NOMO-1 (cell line): Measurements from ENCODE around the gene BRS3.
"Not testable (repeated sequence)": the region's sequence is repeated elsewhere in the genome, so short reads cannot be mapped to it uniquely, and the experiment has no call there.

Source experiments
- DNase-seq, 2 experiments: peaks; one replicate each; lab custom pipeline; 2025; ENCODE audit not compliant: unreplicated experiment in 2 of 2; lab: John Stamatoyannopoulos, UW

The BRS3 gene

GRCh38 chrX:136487647-136488046 lies at the start of gene BRS3:
Gene BRS3 (plus strand): TSS chrX:136487947. CDS start chrX:136488115, 168 bp downstream.
- no peak for DNase-seq

GRCh38 chrX:136438192-136438591 lies 49.6 kb upstream of the BRS3 start:
- DNase-seq: no peak

GRCh38 chrX:136445674-136446073 lies 42.1 kb upstream of the BRS3 start:
- DNase-seq: not testable (repeated sequence)

GRCh38 chrX:136446208-136446607 lies 41.5 kb upstream of the BRS3 start:
- no peak for DNase-seq

GRCh38 chrX:136447308-136447707 lies 40.4 kb upstream of the BRS3 start:
- no peak for DNase-seq

- DNase-seq: no peak
These were observed 39.8 kb upstream of the BRS3 start for GRCh38 chrX:136447968-136448367.

- no peak for DNase-seq
These were observed 37.5 kb upstream of the BRS3 start for GRCh38 chrX:136450050-136450830.

GRCh38 chrX:136452614-136453013 lies 35.1 kb upstream of the BRS3 start:
- no peak for DNase-seq

- no peak for DNase-seq
These were observed 34.6 kb upstream of the BRS3 start for GRCh38 chrX:136453114-136453513.

GRCh38 chrX:136453771-136454170 lies 34.0 kb upstream of the BRS3 start:
- DNase-seq: no peak

GRCh38 chrX:136456133-136456532 lies 31.6 kb upstream of the BRS3 start:
- DNase-seq: no peak

GRCh38 chrX:136457303-136457917 lies 30.3 kb upstream of the BRS3 start:
- DNase-seq: no peak

- DNase-seq: no peak
These were observed 23.2 kb upstream of the BRS3 start for GRCh38 chrX:136464589-136464988.

GRCh38 chrX:136467303-136467702 lies 20.4 kb upstream of the BRS3 start:
- DNase-seq: no peak

- no peak for DNase-seq
These were observed 19.2 kb upstream of the BRS3 start for GRCh38 chrX:136468391-136469103.

- no peak for DNase-seq
These were observed 14.1 kb upstream of the BRS3 start for GRCh38 chrX:136473663-136474062.

GRCh38 chrX:136475236-136475635 lies 12.5 kb upstream of the BRS3 start:
- no peak for DNase-seq

- no peak for DNase-seq
These were observed 11.2 kb upstream of the BRS3 start for GRCh38 chrX:136476501-136476900.

- DNase-seq: no peak
These were observed 10.7 kb upstream of the BRS3 start for GRCh38 chrX:136477026-136477425.

GRCh38 chrX:136480383-136480782 lies 7.4 kb upstream of the BRS3 start:
- DNase-seq: no peak

GRCh38 chrX:136488706-136489105 lies 959 bp downstream of the BRS3 start:
- DNase-seq: no peak

- DNase-seq: no peak
These were observed 4.1 kb downstream of the BRS3 start for GRCh38 chrX:136491832-136492231.
